Psoas muscle (tissue), 8 donors: ENCODE measurements around the gene CFD. TPM values are rescaled to one million over a fixed set of nuclear protein-coding genes. Genes with fewer than 3 reads are reported as not detected.
"Not testable (repeated sequence)": the region's sequence is repeated elsewhere in the genome, so short reads cannot be mapped to it uniquely, and the experiment has no call there.

ENCODE experiments used
- ATAC-seq, 4 donors: fragments of 200-7000 bp; cut with Tn5 transposase; one replicate each; pipeline ENCODE4 v1.9.1; 2020; ENCODE audit warnings: moderate library complexity in 3 of 4, mild to moderate bottlenecking in 2 of 4
- DNase-seq, 2 donors: peaks; one replicate each; pipeline ENCODE4 v3.0.0-alpha.2; 2020
- H3K27ac ChIP-seq: fragments of 200-600 bp; one replicate; pipeline ENCODE4 v1.8.0; 2022
- H3K27me3 ChIP-seq, 3 donors: fragments of 200-600 bp in 1 of 3; one replicate each; pipeline versions ENCODE4 v1.6.1 to v1.8.0; 2013 to 2022; ENCODE audit warnings: low read length in 2 of 3, mild to moderate bottlenecking in 2 of 3, moderate library complexity in 1 of 3; ENCODE audit not compliant: insufficient read depth in 3 of 3
- H3K36me3 ChIP-seq, 2 donors: fragments of 200-600 bp in 1 of 2; one replicate each; pipeline versions ENCODE4 v1.6.1 to v1.8.0; 2013 to 2022; ENCODE audit warnings: low read depth in 1 of 2, mild to moderate bottlenecking in 1 of 2, moderate library complexity in 1 of 2; ENCODE audit not compliant: insufficient read depth in 1 of 2
- H3K4me1 ChIP-seq: fragments of 200-600 bp; one replicate; pipeline ENCODE4 v1.8.0; 2022
- H3K4me3 ChIP-seq: fragments of 200-600 bp; one replicate; pipeline ENCODE4 v1.8.0; 2022; ENCODE audit warnings: mild to moderate bottlenecking
- H3K9me3 ChIP-seq: fragments of 200-600 bp; one replicate; pipeline ENCODE4 v1.8.0; 2022
- WGBS, 3 donors: extraction: QIAGEN DNeasy Blood & Tissue Kit; methylation state at CpG; one replicate each; pipeline versions ENCODE4 v1.1.6 to v1.1.7; 2013; 5-methylcytosine and 5-hydroxymethylcytosine counted together
- intact Hi-C, 2 donors: fragments of 100-400 bp; cut with DNase I; formaldehyde crosslinking; loops; one replicate each; pipeline versions ENCODE4 v1.11.0 to v1.14.2; 2022
- polyA plus RNA-seq, 3 donors: library from polyadenylated mRNA; stranded (reverse); fragments of 200-250 nt; gene quantifications; one replicate each; pipeline ENCODE4 v1.2.3, GENCODE V29; 2013
- total RNA-seq, 4 donors: library from RNA; stranded (reverse); fragmentation: NEBNext Ultra II Directional in 2 of 4; extraction: Animal tissue kit (Norgen Biotek cat#: 25700) in 2 of 4; gene quantifications; one replicate each; pipeline versions ENCODE4 v1.2.1 to v1.2.4, GENCODE V29; 2021 to 2023
- TF ChIP-seq, protein P1 (sequence below): fragments of 200-600 bp; IDR thresholded peaks from one replicate; pipeline ENCODE4 v1.8.0; 2022; ENCODE audit warnings: antibody characterized with exemption
- donor health status: healthy with polysubstance abuse.
- donor health status: DM: no; HTN: no; CAD: no; lungs with moderate emphysema.
- donor health status: Bipolar disorder and iron deficiency.
- donor health status: healthy.
- donor health status: DM: yes; HTN: yes; CAD: no.
- donor health status: DM: no; HTN: no; CAD: no.
- donor health status: DM: no; HTN: no; CAD: no.
- donor health status: DM: yes; HTN: yes; CAD: no.

The CFD gene
- total and polyA plus RNA-seq, 7 donors = 56.8 to 142 (median 79.9) TPM

DNA sequence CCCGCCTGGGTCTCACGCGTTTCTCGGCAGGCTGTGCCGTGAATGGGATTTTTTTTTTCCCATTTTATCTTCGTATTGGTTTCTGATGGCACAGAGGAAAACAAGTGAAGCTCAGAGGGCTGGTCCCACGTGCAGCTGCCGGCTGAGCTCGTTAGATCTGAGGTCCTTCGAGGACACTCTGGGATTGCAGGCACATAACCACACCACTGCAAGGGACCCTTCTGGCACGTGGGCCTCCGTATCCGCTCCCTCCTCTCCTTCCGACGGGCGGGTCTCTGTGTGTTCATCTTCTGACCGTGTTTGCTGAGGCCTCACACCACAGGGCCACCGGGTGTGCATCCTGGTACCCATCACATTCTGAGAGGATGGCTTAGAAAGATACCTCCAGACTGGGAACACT is 16.6 kb downstream of the CFD start:
- TF ChIP-seq, protein P1, sequence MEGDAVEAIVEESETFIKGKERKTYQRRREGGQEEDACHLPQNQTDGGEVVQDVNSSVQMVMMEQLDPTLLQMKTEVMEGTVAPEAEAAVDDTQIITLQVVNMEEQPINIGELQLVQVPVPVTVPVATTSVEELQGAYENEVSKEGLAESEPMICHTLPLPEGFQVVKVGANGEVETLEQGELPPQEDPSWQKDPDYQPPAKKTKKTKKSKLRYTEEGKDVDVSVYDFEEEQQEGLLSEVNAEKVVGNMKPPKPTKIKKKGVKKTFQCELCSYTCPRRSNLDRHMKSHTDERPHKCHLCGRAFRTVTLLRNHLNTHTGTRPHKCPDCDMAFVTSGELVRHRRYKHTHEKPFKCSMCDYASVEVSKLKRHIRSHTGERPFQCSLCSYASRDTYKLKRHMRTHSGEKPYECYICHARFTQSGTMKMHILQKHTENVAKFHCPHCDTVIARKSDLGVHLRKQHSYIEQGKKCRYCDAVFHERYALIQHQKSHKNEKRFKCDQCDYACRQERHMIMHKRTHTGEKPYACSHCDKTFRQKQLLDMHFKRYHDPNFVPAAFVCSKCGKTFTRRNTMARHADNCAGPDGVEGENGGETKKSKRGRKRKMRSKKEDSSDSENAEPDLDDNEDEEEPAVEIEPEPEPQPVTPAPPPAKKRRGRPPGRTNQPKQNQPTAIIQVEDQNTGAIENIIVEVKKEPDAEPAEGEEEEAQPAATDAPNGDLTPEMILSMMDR = no peak

DNA sequence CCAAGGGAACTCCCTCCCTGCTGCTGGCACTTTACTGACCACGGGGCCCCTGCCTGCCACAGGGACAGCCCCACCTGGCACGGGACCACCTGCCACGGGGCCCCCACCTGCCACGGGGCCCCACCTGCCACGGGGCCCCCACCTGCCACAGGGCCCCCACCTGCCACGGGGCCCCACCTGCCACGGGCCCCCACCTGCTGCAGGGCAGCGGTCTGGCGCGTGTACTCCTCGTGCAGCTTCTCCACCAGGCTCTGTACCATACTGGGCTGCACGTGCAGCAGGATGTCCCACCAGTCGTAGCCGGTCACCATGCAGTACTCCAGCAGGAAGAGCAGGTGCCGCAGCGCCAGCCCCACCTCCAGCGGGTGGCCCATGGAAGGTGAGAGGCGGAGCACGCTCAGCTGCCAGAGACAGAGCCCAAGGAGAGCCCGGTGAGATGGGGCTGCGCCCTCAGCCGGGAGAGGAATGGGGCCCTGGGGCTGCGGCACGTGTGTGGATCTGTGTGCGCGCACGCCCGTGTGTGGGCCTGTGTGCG is 17.4 kb downstream of the CFD start:
- ATAC-seq = no peak
- WGBS, 3 donors = 88 to 93% (median 89%) methylated on average over 28 to 29 of the region's 29 CpGs
- no peak overlapping the region for H3K4me3 ChIP-seq
- H3K9me3 ChIP-seq = no peaks in the 10 kb centered on the region
- intact Hi-C loops = no loop called here
- no peaks in the 10 kb centered on the region for H3K27me3 ChIP-seq
- TF ChIP-seq, protein P1 = no peak
- peaks cover 0 to 56% of the 10 kb centered on the region in 2 donors for H3K36me3 ChIP-seq
- H3K27ac ChIP-seq = no peak overlapping the region
- H3K4me1 ChIP-seq = no peaks in the 10 kb centered on the region
- DNase-seq = no peak

More for the DNA sequence above, 16.6 kb downstream of the CFD start:
- Histone ChIP-seq H3K4me1 (no peaks in the 10 kb centered on the region), H3K9me3 (no peaks in the 10 kb centered on the region), H3K27me3 (no peaks in the 10 kb centered on the region), H3K36me3 (peaks cover 0 to 52% of the 10 kb centered on the region in 2 donors), H3K4me3 (no peak overlapping the region), H3K27ac (no peak overlapping the region)
- intact Hi-C loops = no loop called here
- ATAC-seq (no peak), DNase-seq (no peak)
- 57 to 76% (median 72%) methylated on average over 18 of the region's 18 CpGs for WGBS, 3 donors

DNA sequence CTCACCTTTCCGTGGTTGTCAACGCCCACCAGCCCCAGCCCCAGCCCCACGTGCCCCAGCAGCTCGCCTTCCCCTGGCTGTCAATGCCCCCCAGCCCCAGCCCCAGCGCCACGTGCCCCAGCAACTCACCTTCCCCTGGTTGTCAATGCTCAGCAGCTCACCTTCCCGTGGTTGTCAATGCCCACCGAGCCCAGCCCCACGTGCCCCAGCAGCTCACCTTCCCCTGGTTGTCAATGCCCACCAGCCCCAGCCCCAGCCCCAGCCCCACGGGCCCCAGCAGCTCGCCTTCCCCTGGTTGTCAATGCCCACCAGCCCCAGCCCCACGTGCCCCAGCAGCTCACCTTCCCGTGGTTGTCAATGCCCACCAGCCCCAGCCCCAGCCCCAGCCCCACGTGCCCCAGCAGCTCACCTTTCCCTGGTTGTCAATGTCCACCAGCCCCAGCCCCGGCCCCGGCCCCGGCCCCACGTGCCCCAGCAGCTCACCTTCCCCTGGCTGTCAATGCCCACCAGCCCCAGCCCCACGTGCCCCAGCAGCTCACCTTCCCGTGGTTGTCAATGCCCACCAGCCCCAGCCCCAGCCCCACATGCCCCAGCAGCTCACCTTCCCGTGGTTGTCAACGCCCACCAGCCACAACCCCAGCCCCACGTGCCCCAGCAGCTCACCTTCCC is 18.7 kb downstream of the CFD start:
- H3K27me3 ChIP-seq, intact Hi-C loops, H3K4me1 ChIP-seq, DNase-seq, H3K4me3 ChIP-seq, H3K27ac ChIP-seq, H3K9me3 ChIP-seq, ATAC-seq: not testable (repeated sequence)
- whole genome bisulfite sequencing, 3 donors = 86 to 94% (median 92%) methylated on average over 21 to 23 of the region's 23 CpGs
- peaks cover 0 to 63% of the 10 kb centered on the region in 2 donors for H3K36me3 ChIP-seq

DNA sequence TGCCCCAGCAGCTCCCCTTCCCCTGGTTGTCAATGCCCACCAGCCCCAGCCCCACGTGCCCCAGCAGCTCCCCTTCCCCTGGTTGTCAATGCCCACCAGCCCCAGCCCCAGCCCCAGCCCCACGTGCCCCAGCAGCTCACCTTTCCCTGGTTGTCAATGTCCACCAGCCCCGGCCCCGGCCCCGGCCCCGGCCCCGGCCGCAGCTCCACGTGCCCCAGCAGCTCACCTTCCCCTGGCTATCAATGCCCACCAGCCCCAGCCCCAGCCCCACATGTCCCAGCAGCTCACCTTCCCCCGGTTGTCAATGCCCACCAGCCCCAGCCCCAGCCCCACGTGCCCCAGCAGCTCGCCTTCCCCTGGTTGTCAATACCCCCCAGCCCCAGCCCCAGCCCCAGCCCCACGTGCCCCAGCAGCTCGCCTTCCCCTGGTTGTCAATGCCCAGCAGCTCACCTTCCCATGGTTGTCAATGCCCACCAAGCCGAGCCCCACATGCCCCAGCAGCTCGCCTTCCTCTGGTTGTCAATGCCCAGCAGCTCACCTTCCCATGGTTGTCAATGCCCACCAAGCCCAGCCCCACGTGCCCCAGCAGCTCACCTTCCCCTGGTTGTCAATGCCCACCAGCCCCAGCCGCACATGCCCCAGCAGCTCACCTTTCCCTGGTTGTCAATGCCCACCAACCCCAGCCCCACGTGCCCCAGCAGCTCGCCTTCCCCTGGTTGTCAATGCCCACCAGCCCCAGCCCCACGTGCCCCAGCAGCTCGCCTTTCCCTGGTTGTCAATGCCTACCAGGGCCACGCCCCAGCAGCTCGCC is 19.5 kb downstream of the CFD start:
- H3K4me3 ChIP-seq, ATAC-seq, H3K4me1 ChIP-seq, H3K9me3 ChIP-seq, intact Hi-C loops, H3K27ac ChIP-seq, H3K27me3 ChIP-seq: not testable (repeated sequence)
- DNase-seq = peak in 1 of 2 donors; percentile 44
- 86 to 92% (median 90%) methylated on average over 21 to 24 of the region's 24 CpGs for WGBS, 3 donors
- H3K36me3 ChIP-seq = peaks cover 0 to 62% of the 10 kb centered on the region in 2 donors

DNA sequence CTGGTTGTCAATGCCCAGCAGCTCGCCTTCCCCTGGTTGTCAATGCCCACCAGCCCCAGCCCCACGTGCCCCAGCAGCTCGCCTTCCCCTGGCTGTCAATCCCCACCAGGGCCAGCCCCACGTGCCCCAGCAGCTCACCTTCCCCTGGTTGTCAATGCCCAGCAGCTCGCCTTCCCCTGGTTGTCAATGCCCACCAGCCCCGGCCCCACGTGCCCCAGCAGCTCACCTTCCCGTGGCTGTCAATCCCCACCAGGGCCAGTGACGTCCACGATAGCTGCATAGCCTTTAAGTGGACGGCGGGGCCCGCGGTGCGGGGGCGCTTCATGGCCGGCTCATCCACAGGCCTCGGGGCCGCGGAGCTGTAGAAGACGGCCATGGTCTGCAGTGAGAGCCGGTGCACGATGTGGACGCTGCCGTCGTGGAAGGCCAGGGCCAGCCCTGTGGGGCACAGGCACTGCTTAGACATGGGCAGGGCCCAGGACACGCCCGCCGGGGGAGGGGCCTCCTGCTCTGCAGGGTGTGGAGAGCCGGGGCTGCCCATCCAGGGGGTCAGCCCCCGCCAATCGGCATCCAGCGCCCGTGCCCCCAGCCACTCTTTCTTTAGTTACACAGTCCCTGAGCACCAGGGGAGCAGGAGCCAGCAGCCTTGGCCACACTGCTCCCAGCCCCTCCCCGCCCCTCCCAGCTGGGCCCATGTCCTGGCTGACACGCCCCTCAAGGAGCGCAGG is 20.4 kb downstream of the CFD start:
- peak in 1 of 2 donors; percentile 50 for DNase-seq
- Histone ChIP-seq H3K27ac (no peak overlapping the region), H3K9me3 (no peaks in the 10 kb centered on the region), H3K27me3 (no peaks in the 10 kb centered on the region), H3K4me1 (no peaks in the 10 kb centered on the region), H3K4me3 (no peak overlapping the region), H3K36me3 (peaks cover 0 to 61% of the 10 kb centered on the region in 2 donors)
- no peak for ATAC-seq
- intact Hi-C loops = no loop called here
- TF ChIP-seq, protein P1 = no peak
- WGBS, 3 donors = 83 to 89% (median 89%) methylated on average over 37 of the region's 37 CpGs
